Naive thymus-derived CD4-positive, alpha-beta T cell (primary cell): ENCODE measurements around the gene C5. TPM values are rescaled to one million over a fixed set of nuclear protein-coding genes. Genes with fewer than 3 reads are reported as not detected.

Experiments
- ATAC-seq: fragments of 150-1000 bp; cut with Tn5 transposase; 2 replicates; pipeline ENCODE4 v1.10.0; 2021; ENCODE audit warnings: mild to moderate bottlenecking, moderate library complexity
- CTCF ChIA-PET: fragments of 350-600 bp; sonication (Branson Sonifier 250); formaldehyde crosslinking; loops from one replicate; lab custom pipeline; 2021; ENCODE audit warnings: antibody characterized with exemption; lab: Charles Lee
- POLR2A ChIA-PET: fragments of 350-600 bp; sonication (Branson Sonifier 250); formaldehyde crosslinking; loops from one replicate; lab custom pipeline; 2021; ENCODE audit warnings: antibody characterized with exemption, inconsistent platforms; lab: Charles Lee
- DNase-seq, 9 donors: peaks; one replicate each; pipeline versions ENCODE4 v3.0.0 to v3.0.0-alpha.2; 2020 to 2022; ENCODE audit warnings: mixed read lengths in 1 of 9
- H3K27ac ChIP-seq: one replicate; pipeline ENCODE4 v1.7.0; 2013; ENCODE audit warnings: mild to moderate bottlenecking, low read depth, low read length, moderate library complexity
- H3K27me3 ChIP-seq, 2 donors: one replicate each; pipeline ENCODE4 v1.7.0; 2013; ENCODE audit warnings: low read length in 2 of 2, mild to moderate bottlenecking in 2 of 2, moderate library complexity in 2 of 2; ENCODE audit not compliant: control insufficient read depth in 2 of 2, insufficient read depth in 2 of 2
- H3K36me3 ChIP-seq, 3 experiments: 1 replicate in 2 of 3; 2 replicates in 1 of 3; pipeline ENCODE4 v1.7.0; 2013; ENCODE audit warnings: low read length in 3 of 3, mild to moderate bottlenecking in 3 of 3, moderate library complexity in 1 of 3; ENCODE audit not compliant: insufficient read depth in 3 of 3, control insufficient read depth in 2 of 3
- H3K4me1 ChIP-seq, 2 donors: one replicate each; pipeline ENCODE4 v1.7.0; 2013; ENCODE audit warnings: low read length in 2 of 2, mild to moderate bottlenecking in 2 of 2, moderate library complexity in 1 of 2; ENCODE audit not compliant: control insufficient read depth in 2 of 2, insufficient read depth in 2 of 2
- H3K4me3 ChIP-seq: 2 replicates; pipeline ENCODE4 v1.7.0; 2013; ENCODE audit warnings: mild to moderate bottlenecking, low read length
- H3K9me3 ChIP-seq, 3 experiments: 1 replicate in 2 of 3; 2 replicates in 1 of 3; pipeline ENCODE4 v1.7.0; 2013; ENCODE audit warnings: low read length in 3 of 3; ENCODE audit not compliant: control insufficient read depth in 2 of 3
- H3K27ac Mint-ChIP-seq, 9 donors: one replicate each; pipeline ENCODE4 v1.8.0; 2020 to 2022; ENCODE audit warnings: mixed read lengths in 9 of 9, mild to moderate bottlenecking in 8 of 9, moderate library complexity in 5 of 9, inconsistent platforms in 2 of 9
- H3K27me3 Mint-ChIP-seq, 5 donors: one replicate each; pipeline ENCODE4 v1.8.0; 2021 to 2022; ENCODE audit warnings: mixed read lengths in 5 of 5, mild to moderate bottlenecking in 1 of 5
- H3K36me3 Mint-ChIP-seq, 5 donors: one replicate each; pipeline ENCODE4 v1.8.0; 2020 to 2022; ENCODE audit warnings: mixed read lengths in 5 of 5, mild to moderate bottlenecking in 3 of 5, inconsistent platforms in 1 of 5
- H3K4me1 Mint-ChIP-seq, 7 donors: one replicate each; pipeline ENCODE4 v1.8.0; 2020 to 2022; ENCODE audit warnings: mixed read lengths in 7 of 7, mild to moderate bottlenecking in 3 of 7, inconsistent platforms in 1 of 7
- H3K4me3 Mint-ChIP-seq, 10 donors: one replicate each; pipeline ENCODE4 v1.8.0; 2020 to 2022; ENCODE audit warnings: mild to moderate bottlenecking in 10 of 10, mixed read lengths in 10 of 10, moderate library complexity in 6 of 10, inconsistent platforms in 2 of 10
- H3K9me3 Mint-ChIP-seq, 11 donors: one replicate each; pipeline ENCODE4 v1.8.0; 2020 to 2022; ENCODE audit warnings: mixed read lengths in 11 of 11, mild to moderate bottlenecking in 4 of 11, inconsistent platforms in 1 of 11, moderate library complexity in 1 of 11
- intact Hi-C, 2 donors: fragments of 100-400 bp; cut with micrococcal nuclease; formaldehyde crosslinking; loops; one replicate each; pipeline ENCODE4 v1.15.1; 2023
- polyA plus RNA-seq, 2 donors: library from polyadenylated mRNA; unstranded; fragments of 300-500 nt; fragmentation: Illumina TruSeq; gene quantifications; one replicate each; pipeline ENCODE4 v1.2.3, GENCODE V29; 2021
- total RNA-seq, 6 experiments: library from RNA in 5 of 6; stranded (reverse) in 5 of 6; gene quantifications; 1 replicate in 5 of 6; 2 replicates in 1 of 6; pipeline ENCODE4 v1.2.3 and lab custom pipeline; 2021 to 2026

The C5 gene
- total and polyA plus RNA-seq, 7 experiments from 2014 or later: 0.41 to 2.9 (median 2.3) TPM

- Mint-ChIP-seq H3K27me3 (peaks cover 0 to 5% (median 0%) of the 10 kb centered on the region in 5 donors), H3K36me3 (no peaks in the 10 kb centered on the region), H3K27ac (peak overlapping the region in 3 of 9 donors; percentile 5 to 77 (median 11)), H3K4me3 (no peak overlapping the region), H3K4me1 (peaks cover 9 to 24% (median 19%) of the 10 kb centered on the region in 7 donors), H3K9me3 (no peaks in the 10 kb centered on the region)
- H3K27ac ChIP-seq: no peak overlapping the region
- intact Hi-C loops: no loop called here
- H3K9me3 ChIP-seq: no peaks in the 10 kb centered on the region
- ChIA-PET CTCF (interaction anchor here (1.0 kb wide), 1 partner anchor 72 kb away, joined by 3 read pairs; no protein-coding TSS in a partner anchor), POLR2A (interaction anchor here (1.0 to 44.3 kb wide), 4 partner anchors 37 to 80 kb away, joined by 3 to 2417 read pairs (median 3); no protein-coding TSS in a partner anchor)
- no peak for ATAC-seq
- H3K4me1 ChIP-seq: peaks cover 11 to 13% of the 10 kb centered on the region in 2 donors
- no peak for DNase-seq
- H3K36me3 ChIP-seq: no peaks in the 10 kb centered on the region
- H3K4me3 ChIP-seq: no peak overlapping the region
- no peaks in the 10 kb centered on the region for H3K27me3 ChIP-seq
These were observed 108.9 kb downstream of the C5 start for GRCh38 chr9:120941046-120941770.

- H3K36me3 ChIP-seq: no peaks in the 10 kb centered on the region
- ChIA-PET POLR2A (interaction anchor here (0.9 to 44.3 kb wide), 4 partner anchors 9 to 80 kb away, joined by 3 to 2417 read pairs (median 4); no protein-coding TSS in a partner anchor), CTCF (interaction anchor here (1.0 kb wide), 1 partner anchor 72 kb away, joined by 3 read pairs; no protein-coding TSS in a partner anchor)
- DNase-seq: no peak
- H3K4me1 Mint-ChIP-seq: peaks cover 15 to 31% (median 24%) of the 10 kb centered on the region in 7 donors
- H3K4me3 ChIP-seq: no peak overlapping the region
- no peaks in the 10 kb centered on the region for H3K9me3 ChIP-seq
- H3K4me1 ChIP-seq: peaks cover 17 to 19% of the 10 kb centered on the region in 2 donors
- no peak overlapping the region for H3K27ac ChIP-seq
- H3K36me3 Mint-ChIP-seq: no peaks in the 10 kb centered on the region
- H3K27me3 Mint-ChIP-seq: peaks cover 0 to 5% (median 0%) of the 10 kb centered on the region in 5 donors
- no peak for ATAC-seq
- H3K4me3 Mint-ChIP-seq: no peak overlapping the region
- no peaks in the 10 kb centered on the region for H3K27me3 ChIP-seq
- H3K9me3 Mint-ChIP-seq: no peaks in the 10 kb centered on the region
- peak overlapping the region in 3 of 9 donors; percentile 5 to 23 (median 11) for H3K27ac Mint-ChIP-seq
- intact Hi-C loops: no loop called here
These were observed 109.5 kb downstream of the C5 start for GRCh38 chr9:120940573-120940972.

GRCh38 chr9:120938851-120939250, 111.2 kb downstream of the C5 start:
- Mint-ChIP-seq H3K36me3 (no peaks in the 10 kb centered on the region), H3K9me3 (no peaks in the 10 kb centered on the region), H3K4me3 (no peak overlapping the region), H3K27ac (peak overlapping the region in 7 of 9 donors; percentile 59 to 100 (median 90)), H3K4me1 (peaks cover 21 to 45% (median 39%) of the 10 kb centered on the region in 7 donors), H3K27me3 (peaks cover 0 to 5% (median 0%) of the 10 kb centered on the region in 5 donors)
- Histone ChIP-seq H3K9me3 (no peaks in the 10 kb centered on the region), H3K27me3 (no peaks in the 10 kb centered on the region), H3K4me1 (peaks cover 35 to 36% of the 10 kb centered on the region in 2 donors), H3K4me3 (no peak overlapping the region), H3K36me3 (no peaks in the 10 kb centered on the region), H3K27ac (no peak overlapping the region)
- DNase-seq (no peak), ATAC-seq (no peak)
- CTCF ChIA-PET: interaction anchor here (0.6 to 5.6 kb wide), 5 partner anchors 13 to 121 kb away, joined by 4 to 49 read pairs (median 5); no protein-coding TSS in a partner anchor
- intact Hi-C loops: no loop called here
- POLR2A ChIA-PET: interaction anchor here (0.8 to 44.3 kb wide), 6 partner anchors 12 to 93 kb away, joined by 3 to 2417 read pairs (median 24); partner anchors contain the start of genes PHF19 and TRAF1

GRCh38 chr9:120937596-120937995, 112.5 kb downstream of the C5 start:
- Mint-ChIP-seq H3K4me1 (peaks cover 27 to 57% (median 49%) of the 10 kb centered on the region in 7 donors), H3K9me3 (no peaks in the 10 kb centered on the region), H3K27me3 (peaks cover 0 to 5% (median 0%) of the 10 kb centered on the region in 5 donors), H3K27ac (peak overlapping the region; percentile 64 to 100 (median 92)), H3K36me3 (no peaks in the 10 kb centered on the region), H3K4me3 (peak overlapping the region in 1 of 10 donors; percentile 12)
- peaks cover 47 to 48% of the 10 kb centered on the region in 2 donors for H3K4me1 ChIP-seq
- H3K36me3 ChIP-seq: no peaks in the 10 kb centered on the region
- ChIA-PET POLR2A (interaction anchor here (0.8 to 44.3 kb wide), 6 partner anchors 20 to 94 kb away, joined by 3 to 2417 read pairs (median 30); partner anchors contain the start of genes PHF19 and PSMD5), CTCF (interaction anchor here (0.9 to 5.6 kb wide), 7 partner anchors 21 to 181 kb away, joined by 3 to 49 read pairs (median 11); no protein-coding TSS in a partner anchor)
- no peaks in the 10 kb centered on the region for H3K27me3 ChIP-seq
- peak overlapping the region; percentile 97 for H3K27ac ChIP-seq
- no peak for ATAC-seq
- intact Hi-C loops: loop anchor here in 1 of 2 donors (2.0 kb wide), 1 partner anchor 145 kb away; the partner anchor contains the start of gene FBXW2
- H3K9me3 ChIP-seq: no peaks in the 10 kb centered on the region
- DNase-seq: no peak
- H3K4me3 ChIP-seq: no peak overlapping the region

- no peaks in the 10 kb centered on the region for H3K9me3 Mint-ChIP-seq
- Histone ChIP-seq H3K27ac (peak overlapping the region; percentile 97), H3K9me3 (no peaks in the 10 kb centered on the region), H3K4me3 (no peak overlapping the region), H3K4me1 (peaks cover 52 to 53% of the 10 kb centered on the region in 2 donors), H3K27me3 (no peaks in the 10 kb centered on the region), H3K36me3 (no peaks in the 10 kb centered on the region)
- POLR2A ChIA-PET: interaction anchor here (0.8 to 44.3 kb wide), 7 partner anchors 21 to 93 kb away, joined by 3 to 2417 read pairs (median 20); partner anchors contain the start of genes PHF19 and PSMD5
- CTCF ChIA-PET: interaction anchor here (0.7 to 5.6 kb wide), 12 partner anchors 18 to 181 kb away, joined by 3 to 49 read pairs (median 9); no protein-coding TSS in a partner anchor
- peak overlapping the region; percentile 88 to 100 (median 98) for H3K27ac Mint-ChIP-seq
- intact Hi-C loops: loop anchor here in 1 of 2 donors (2.0 kb wide), 1 partner anchor 144 kb away; the partner anchor contains the start of gene FBXW2
- peaks cover 29 to 62% (median 53%) of the 10 kb centered on the region in 7 donors for H3K4me1 Mint-ChIP-seq
- H3K36me3 Mint-ChIP-seq: no peaks in the 10 kb centered on the region
- H3K27me3 Mint-ChIP-seq: peaks cover 0 to 5% (median 0%) of the 10 kb centered on the region in 5 donors
- no peak for ATAC-seq
- DNase-seq: no peak
- H3K4me3 Mint-ChIP-seq: peak overlapping the region in 1 of 10 donors; percentile 64
These were observed 112.9 kb downstream of the C5 start for GRCh38 chr9:120937127-120937526.

GRCh38 chr9:120936764-120937122, 113.3 kb downstream of the C5 start:
- Histone ChIP-seq H3K36me3 (no peaks in the 10 kb centered on the region), H3K4me1 (peaks cover 55 to 57% of the 10 kb centered on the region in 2 donors), H3K27ac (peak overlapping the region; percentile 97), H3K4me3 (no peak overlapping the region), H3K9me3 (no peaks in the 10 kb centered on the region), H3K27me3 (no peaks in the 10 kb centered on the region)
- Mint-ChIP-seq H3K4me3 (peak overlapping the region; percentile 4 to 77 (median 61)), H3K4me1 (peaks cover 29 to 66% (median 57%) of the 10 kb centered on the region in 7 donors), H3K27ac (peak overlapping the region; percentile 88 to 100 (median 98)), H3K36me3 (no peaks in the 10 kb centered on the region), H3K27me3 (peaks cover 0 to 5% (median 0%) of the 10 kb centered on the region in 5 donors), H3K9me3 (no peaks in the 10 kb centered on the region)
- no peak for DNase-seq
- no peak for ATAC-seq
- CTCF ChIA-PET: interaction anchor here (0.7 to 5.6 kb wide), 14 partner anchors 11 to 180 kb away, joined by 3 to 49 read pairs (median 6); no protein-coding TSS in a partner anchor
- POLR2A ChIA-PET: interaction anchor here (0.8 to 44.3 kb wide), 9 partner anchors 21 to 181 kb away, joined by 3 to 2417 read pairs (median 14); partner anchors contain the start of genes FBXW2, PHF19 and PSMD5
- intact Hi-C loops: loop anchor here (1.0 to 2.0 kb wide), 11 partner anchors 11 to 181 kb away; partner anchors contain the start of gene FBXW2 (in 1 of the 2)
